HG03432 (cell line): ENCODE data around the gene KIF18B.
"Not testable (repeated sequence)": the region's sequence is repeated elsewhere in the genome, so short reads cannot be mapped to it uniquely, and the experiment has no call there.

ENCODE experiments used
- ATAC-seq: cut with Tn5 transposase; IDR thresholded peaks from one replicate; pipeline ENCODE4 v1.9.1; 2021; ENCODE audit warnings: mild to moderate bottlenecking, moderate library complexity; ENCODE audit not compliant: unreplicated experiment

KIF18B gene

GRCh38 chr17:44970136-44970741, 22.7 kb upstream of the KIF18B start:
- ATAC-seq, result no peak

GRCh38 chr17:44969144-44969780, 21.7 kb upstream of the KIF18B start:
- ATAC-seq, result no peak

GRCh38 chr17:44968225-44969143, 20.9 kb upstream of the KIF18B start, which contains the start of gene C1QL1:
TSS of gene C1QL1 (minus strand) at chr17:44968303. CDS start at chr17:44968048, 255 bp downstream.
- ATAC-seq, result peak; percentile 91

DNA sequence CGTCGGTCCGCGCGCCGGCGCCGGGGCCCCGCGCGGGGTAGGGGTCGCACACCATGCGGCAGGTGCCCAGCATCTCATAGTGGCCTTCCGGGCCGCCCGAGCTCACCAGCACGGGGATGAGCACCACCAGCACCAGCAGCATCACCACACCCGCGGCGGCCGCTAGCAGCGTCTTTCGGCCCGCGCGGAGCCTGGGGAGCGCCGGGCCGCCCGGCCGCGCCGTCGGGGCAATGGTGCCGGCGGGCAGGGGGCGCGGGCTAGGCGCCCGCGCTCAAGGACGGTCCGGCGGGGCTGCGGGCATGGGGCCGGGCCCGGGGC, 20.3 kb upstream of the KIF18B start:
- no peak for ATAC-seq

- ATAC-seq, result no peak
Observed at GRCh38 chr17:44967026-44967906, 19.7 kb upstream of the KIF18B start.

DNA sequence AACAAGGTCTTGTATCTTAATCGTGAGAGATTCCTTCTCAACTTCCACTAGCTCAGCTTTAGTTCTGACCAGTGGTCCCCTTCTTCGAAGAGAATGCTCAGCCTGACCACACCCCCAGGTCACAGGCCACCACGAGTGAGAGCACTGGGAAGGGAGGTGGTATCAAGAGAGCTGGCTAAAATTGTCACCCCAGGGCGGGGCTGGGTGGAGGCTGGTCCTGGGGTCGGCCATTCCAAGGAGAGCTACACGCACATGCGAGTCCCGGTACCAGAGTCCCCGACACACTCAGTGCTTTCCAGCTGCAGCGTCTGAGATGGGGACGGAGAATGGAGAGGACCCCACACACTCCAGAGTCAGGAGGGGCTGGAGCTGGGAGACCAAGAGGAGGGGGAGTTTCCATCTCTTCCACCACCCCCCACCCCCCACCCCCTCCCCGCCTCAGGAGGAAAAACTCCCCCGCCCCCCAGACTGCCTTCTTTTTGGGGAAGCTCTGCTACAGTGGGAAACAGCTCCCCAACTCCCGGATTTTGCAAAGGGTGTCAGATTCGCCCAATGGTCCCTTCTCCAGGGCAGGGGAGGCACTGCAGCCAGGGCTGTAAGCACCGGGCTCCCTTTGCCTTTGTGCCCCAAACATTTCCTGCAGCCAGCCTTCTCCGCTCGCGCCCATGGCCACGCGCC, 18.9 kb upstream of the KIF18B start:
- no peak for ATAC-seq

DNA sequence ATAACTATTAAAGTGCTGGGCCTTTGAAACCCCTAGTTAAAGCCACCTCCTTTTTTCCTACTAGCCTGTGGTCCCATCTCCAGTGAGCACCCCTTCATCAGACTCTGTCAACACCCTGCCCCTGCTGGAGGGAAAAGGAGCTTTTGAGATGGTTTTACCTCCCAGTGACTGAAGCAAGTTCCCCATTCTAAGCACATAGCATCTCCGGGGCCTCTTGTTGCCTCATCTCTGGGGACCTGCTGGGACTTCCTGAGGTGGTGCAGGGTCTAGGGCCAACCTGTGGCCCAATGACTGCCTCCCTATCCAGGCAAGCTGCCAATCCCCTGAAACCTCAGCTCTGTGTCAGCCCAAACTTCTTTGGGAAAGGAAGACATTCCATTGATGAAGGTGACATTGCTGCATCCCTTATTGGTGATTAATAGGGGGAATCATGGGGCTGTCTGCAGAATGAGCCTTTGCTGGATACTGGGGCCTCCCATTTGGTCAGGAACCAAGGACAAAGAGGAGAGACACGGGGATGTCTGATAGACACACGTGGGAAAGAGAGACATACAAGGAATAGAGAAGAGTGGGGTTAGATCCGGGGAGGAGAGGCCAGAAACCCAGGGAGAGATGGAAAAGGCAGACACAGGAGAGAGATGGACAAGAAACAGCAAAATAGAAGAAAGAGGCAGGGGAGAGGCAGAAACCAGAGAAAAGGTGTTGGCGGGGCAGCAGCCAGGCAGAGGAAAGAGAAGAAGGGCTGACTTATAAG, 18.1 kb upstream of the KIF18B start:
- no peak for ATAC-seq

- no peak for ATAC-seq
Observed at GRCh38 chr17:44961921-44962350, 14.4 kb upstream of the KIF18B start.

DNA sequence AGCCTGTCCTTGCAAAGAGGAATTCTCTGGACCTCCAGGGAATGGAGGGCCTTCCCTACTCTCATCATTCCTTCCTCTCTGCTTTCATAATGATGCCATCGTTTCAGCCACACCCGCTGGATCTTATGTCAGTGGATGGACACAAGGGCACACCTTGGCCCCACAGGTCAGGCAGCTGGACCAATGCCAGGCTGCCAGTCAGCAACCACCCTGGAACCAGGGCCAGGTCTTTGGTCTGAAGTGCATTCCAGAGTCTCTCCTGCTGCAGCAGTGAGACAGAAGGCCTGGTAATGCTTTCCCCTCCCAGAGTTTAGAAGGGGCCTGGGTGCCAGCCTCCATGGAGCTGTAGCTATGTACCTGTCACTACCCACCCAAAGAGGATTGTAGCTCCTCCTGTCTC, 13.1 kb upstream of the KIF18B start:
- no peak for ATAC-seq

DNA sequence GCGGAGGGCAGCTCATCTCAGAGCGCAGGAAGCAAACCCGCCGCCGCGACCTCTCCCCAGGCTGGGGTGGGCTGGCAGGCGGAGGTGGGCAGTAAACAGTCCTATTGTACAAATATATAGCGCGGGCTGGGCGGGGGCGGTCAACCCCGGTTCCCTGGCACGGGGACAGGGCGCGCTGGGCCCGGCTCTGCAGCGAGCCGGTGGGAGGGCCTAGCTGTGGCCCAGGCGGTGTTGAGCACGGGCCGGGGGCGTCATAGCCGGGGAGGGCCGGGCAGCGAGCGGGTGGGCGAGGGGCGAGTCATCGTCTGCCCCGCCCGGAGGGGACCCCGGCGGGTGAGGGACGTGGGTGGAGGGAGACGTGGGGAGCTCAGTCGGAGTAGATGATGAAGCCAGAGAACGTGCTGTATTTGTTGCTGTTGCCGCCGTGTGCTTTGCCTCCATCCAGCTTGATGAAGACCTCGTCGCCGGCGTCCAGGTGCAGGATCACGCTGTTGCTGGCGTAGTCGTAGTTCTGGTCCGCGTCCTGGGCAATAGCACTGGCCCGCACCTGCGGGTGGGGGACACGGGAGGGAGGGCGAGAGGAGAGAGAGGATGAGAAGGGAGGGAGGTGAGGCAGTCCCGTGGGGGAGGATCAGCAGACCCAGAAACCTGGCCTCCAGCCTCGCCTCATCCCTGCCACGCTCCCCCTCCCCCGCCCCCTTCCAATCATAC, 12.4 kb upstream of the KIF18B start:
- ATAC-seq, result no peak

DNA sequence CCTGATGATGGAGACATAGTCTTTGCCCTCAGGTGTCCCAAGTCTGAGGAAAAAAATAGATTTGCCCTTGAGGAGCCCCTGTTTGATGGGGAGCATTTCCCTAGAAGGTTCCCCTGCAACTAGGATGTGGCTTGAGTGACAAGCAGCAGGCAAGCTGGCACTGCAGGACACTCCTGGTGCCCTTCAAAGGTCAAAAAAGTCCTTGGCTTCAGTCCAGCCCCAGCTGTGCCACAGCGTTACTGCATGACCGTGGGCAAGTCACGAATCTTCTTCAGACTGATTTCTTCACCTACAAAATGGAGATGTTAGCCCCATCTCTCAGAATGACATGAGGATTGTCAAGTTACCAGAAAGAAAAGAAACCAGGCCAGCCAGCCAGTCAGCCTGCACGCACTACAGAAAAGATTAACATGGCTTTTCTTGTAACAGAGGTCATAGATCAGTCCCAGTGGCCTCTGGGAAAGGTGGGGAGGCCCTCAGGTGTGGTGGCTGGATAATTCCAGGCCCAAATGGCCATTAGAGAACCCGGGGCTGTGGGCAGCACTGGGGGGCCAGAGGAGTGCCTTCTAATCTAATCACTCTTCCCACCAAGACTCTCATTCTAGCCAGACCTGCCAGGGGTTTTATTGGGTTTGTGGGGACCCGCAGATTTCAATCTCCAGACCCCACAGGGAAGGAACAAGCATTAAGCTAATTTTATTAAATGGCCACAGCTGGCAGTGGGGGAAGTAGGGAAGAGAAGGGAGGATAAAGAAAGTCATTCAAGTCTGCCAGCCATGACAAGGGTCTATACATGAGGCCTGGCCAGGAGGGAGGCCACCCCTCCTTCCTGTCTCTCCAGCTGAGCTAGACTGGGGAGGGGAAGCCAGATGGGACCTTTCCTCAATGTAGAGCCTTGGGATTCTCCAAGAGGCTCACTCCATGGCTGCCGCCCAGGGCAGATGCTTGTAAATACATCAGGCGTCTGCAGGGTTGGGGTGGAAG, 9.7 kb upstream of the KIF18B start:
- no peak for ATAC-seq

GRCh38 chr17:44955674-44956425, 8.3 kb upstream of the KIF18B start:
- ATAC-seq, result no peak

DNA sequence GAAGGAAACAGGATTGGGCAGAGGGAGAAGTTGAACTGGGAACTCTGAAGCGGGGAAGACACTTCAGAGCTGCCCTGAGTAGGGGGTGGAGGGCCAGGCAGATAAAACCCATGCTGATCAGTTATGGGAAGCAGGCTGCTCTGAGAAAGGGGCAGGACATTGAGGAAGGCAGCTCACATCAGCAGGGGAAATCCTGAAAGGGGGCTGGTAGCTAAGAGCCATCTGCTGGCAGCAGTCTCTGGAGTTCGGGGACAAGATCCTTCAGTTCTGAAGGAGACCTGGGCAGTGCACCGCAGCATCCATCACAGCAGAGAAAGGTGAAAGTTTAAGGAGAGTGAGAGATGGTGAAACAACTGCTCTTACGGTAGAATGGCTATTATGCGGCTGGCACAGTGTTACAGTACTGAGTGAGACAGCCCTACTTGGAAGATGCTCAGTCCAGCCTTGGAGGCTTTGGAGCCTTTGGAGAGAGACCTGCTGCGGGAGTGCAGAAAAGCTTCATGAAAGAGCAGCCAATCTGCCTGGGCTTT, 5.4 kb upstream of the KIF18B start:
- ATAC-seq, result no peak

GRCh38 chr17:44948315-44948795, 782 bp upstream of the KIF18B start:
- ATAC-seq, result no peak

- ATAC-seq, result not testable (repeated sequence)
Observed at GRCh38 chr17:44945652-44946051, 1.9 kb downstream of the KIF18B start.

DNA sequence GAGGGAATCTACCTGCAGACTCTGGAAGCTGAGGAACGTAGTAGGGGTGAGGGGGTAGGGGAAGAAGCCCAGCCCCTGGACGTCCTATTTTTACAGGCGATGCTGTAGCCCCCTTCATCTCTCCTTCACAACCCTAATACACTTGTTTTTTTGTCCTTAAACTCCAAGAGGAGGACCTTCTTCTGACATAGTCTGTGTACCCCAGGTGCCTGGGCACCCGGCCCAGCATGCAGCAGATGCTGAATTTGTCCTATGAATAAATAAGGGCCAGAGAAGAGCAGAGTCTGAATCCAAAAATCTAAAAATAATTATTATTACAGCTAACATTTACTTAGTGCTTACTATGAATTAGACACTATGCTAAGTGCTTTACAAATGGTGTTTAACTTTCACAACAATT, 5.1 kb downstream of the KIF18B start:
- ATAC-seq, result no peak
